HG02763 (cell line): Measurements from ENCODE around the gene NAPG.
"Not testable (repeated sequence)": the region's sequence is repeated elsewhere in the genome, so short reads cannot be mapped to it uniquely, and the experiment has no call there.

Experiments used
- ATAC-seq: cut with Tn5 transposase; IDR thresholded peaks from one replicate; pipeline ENCODE4 v1.9.1; 2021; ENCODE audit warnings: mild to moderate bottlenecking, moderate library complexity; ENCODE audit not compliant: unreplicated experiment

NAPG gene

GRCh38 chr18:10514082-10514481, 11.7 kb upstream of the NAPG start:
- no peak for ATAC-seq

GRCh38 chr18:10514601-10515000, 11.2 kb upstream of the NAPG start:
- ATAC-seq = no peak

GRCh38 chr18:10515456-10515855, 10.4 kb upstream of the NAPG start:
- no peak for ATAC-seq

- no peak for ATAC-seq
Observed at GRCh38 chr18:10516078-10516477, 9.7 kb upstream of the NAPG start.

- no peak for ATAC-seq
Observed at GRCh38 chr18:10518595-10519255, 7.1 kb upstream of the NAPG start.

- no peak for ATAC-seq
Observed at GRCh38 chr18:10519366-10519765, 6.5 kb upstream of the NAPG start.

- peak; percentile 63 for ATAC-seq
Observed at GRCh38 chr18:10519999-10520935, 5.6 kb upstream of the NAPG start.

- no peak for ATAC-seq
Observed at GRCh38 chr18:10521566-10521965, 4.3 kb upstream of the NAPG start.

- no peak for ATAC-seq
Observed at GRCh38 chr18:10522574-10522973, 3.3 kb upstream of the NAPG start.

- ATAC-seq = no peak
Observed at GRCh38 chr18:10523544-10523943, 2.3 kb upstream of the NAPG start.

GRCh38 chr18:10524507-10525370, 1.1 kb upstream of the NAPG start:
- no peak for ATAC-seq

- ATAC-seq = no peak
Observed at GRCh38 chr18:10525371-10525691, 496 bp upstream of the NAPG start.

- peak; percentile 5 for ATAC-seq
Observed at GRCh38 chr18:10526561-10526949, 728 bp downstream of the NAPG start.

- no peak for ATAC-seq
Observed at GRCh38 chr18:10528439-10528838, 2.6 kb downstream of the NAPG start.

GRCh38 chr18:10530002-10530401, 4.2 kb downstream of the NAPG start:
- ATAC-seq = no peak

- no peak for ATAC-seq
Observed at GRCh38 chr18:10530852-10531251, 5.0 kb downstream of the NAPG start.

- ATAC-seq = no peak
Observed at GRCh38 chr18:10533111-10533510, 7.3 kb downstream of the NAPG start.

- no peak for ATAC-seq
Observed at GRCh38 chr18:10536280-10536679, 10.5 kb downstream of the NAPG start.

- ATAC-seq = no peak
Observed at GRCh38 chr18:10537765-10538164, 11.9 kb downstream of the NAPG start.

GRCh38 chr18:10539124-10539523, 13.3 kb downstream of the NAPG start:
- ATAC-seq = not testable (repeated sequence)

- no peak for ATAC-seq
Observed at GRCh38 chr18:10543277-10543676, 17.4 kb downstream of the NAPG start.
